ENCODE results near the gene MCOLN3.
A peak's percentile ranks its signal among the peaks of the same experiment; 100 is the strongest.

The MCOLN3 gene

DNA sequence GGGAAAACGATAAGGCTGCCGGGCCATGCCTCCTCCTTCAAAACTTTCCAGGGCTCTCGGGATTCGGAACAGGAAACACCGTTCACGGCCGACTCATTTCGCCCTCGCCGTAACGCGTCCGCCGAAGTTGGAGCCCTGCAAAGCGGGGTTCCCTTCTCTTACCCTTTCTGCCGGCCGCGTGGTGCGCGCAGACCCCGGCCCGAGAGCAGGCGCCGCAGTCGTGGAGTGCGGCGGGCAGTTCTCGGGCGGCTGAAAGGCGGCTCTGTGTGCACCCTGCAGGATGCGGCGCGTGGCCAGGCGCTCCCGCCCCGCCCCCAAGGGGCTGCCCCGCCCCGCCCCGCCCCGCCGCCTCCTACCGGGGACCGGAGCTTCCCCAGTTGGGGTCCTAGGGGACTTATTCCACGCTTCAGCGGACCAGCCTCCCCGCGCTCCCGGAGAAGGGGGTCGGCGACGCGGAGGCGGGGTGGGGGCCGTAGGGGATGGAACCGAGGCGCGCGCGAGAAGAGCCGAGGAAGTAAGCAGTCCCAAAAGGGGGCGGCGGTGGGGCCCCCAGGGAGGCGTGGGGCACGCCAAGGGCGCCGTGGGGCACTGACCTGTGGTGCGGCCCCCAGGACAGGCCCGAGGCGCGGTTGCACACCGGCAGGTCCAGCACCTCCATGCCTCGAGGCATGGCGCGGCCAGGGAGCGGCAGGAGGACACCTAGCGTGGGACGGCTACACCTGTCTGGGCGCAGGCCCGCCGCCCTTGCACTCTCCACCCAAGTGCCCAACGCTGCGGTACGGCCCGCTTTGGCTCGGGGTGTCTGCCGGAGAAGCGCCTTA, 51.2 kb downstream of the MCOLN3 start, which contains the start of gene MCOLN2 (continued):
- TF ChIP-seq ZNF830 (tag by site-specific recombination; IDR thresholded peaks at IDR 0.05; ENCODE audit: low read depth) (no peak), ZFP37 (tag by site-specific recombination; IDR thresholded peaks at IDR 0.05) (no peak), IKZF3 (tag by site-specific recombination; IDR thresholded peaks at IDR 0.05) (no peak), ZNF426 (tag by site-specific recombination; IDR thresholded peaks at IDR 0.05) (no peak), SP3 (tag by site-specific recombination; IDR thresholded peaks at IDR 0.05) (peak; percentile 58), ZNF514 (tag by site-specific recombination; IDR thresholded peaks at IDR 0.05) (no peak), ZNF23 (tag by site-specific recombination; IDR thresholded peaks at IDR 0.05; ENCODE audit: borderline replicate concordance) (no peak), EGR2 (tag by site-specific recombination; IDR thresholded peaks at IDR 0.05; ENCODE audit: low read depth) (no peak; the same call in 1 of the 2 replicates), OSR2 (tag by site-specific recombination; IDR thresholded peaks at IDR 0.05) (no peak), ZNF174 (tag by site-specific recombination; IDR thresholded peaks at IDR 0.05) (no peak), GLI4 (tag by site-specific recombination; IDR thresholded peaks at IDR 0.05) (no peak), ZNF777 (tag by site-specific recombination; IDR thresholded peaks at IDR 0.05; ENCODE audit: borderline replicate concordance) (no peak), ZNF473 (tag by site-specific recombination; IDR thresholded peaks at IDR 0.05) (no peak), ZNF202 (tag by site-specific recombination; IDR thresholded peaks at IDR 0.05; ENCODE audit: borderline replicate concordance) (no peak), ZNF214 (tag by site-specific recombination; IDR thresholded peaks at IDR 0.05; ENCODE audit: borderline replicate concordance) (no peak), BCL11B (tag by site-specific recombination; IDR thresholded peaks at IDR 0.05; ENCODE audit: low read depth) (no peak), ZNF350 (tag by site-specific recombination; IDR thresholded peaks at IDR 0.05) (no peak), ZSCAN30 (tag by site-specific recombination; IDR thresholded peaks at IDR 0.05) (no peak), ZNF791 (tag by site-specific recombination; IDR thresholded peaks at IDR 0.05) (no peak), ZNF776 (tag by site-specific recombination; IDR thresholded peaks at IDR 0.05; ENCODE audit: borderline replicate concordance) (no peak), GLIS2 (tag by site-specific recombination; IDR thresholded peaks at IDR 0.05) (peak; percentile 91), ZNF19 (tag by site-specific recombination; IDR thresholded peaks at IDR 0.05; ENCODE audit: low read depth) (no peak), ZNF341 (tag by site-specific recombination; IDR thresholded peaks at IDR 0.05; ENCODE audit: low read depth) (peak; percentile 54), ZFP3 (tag by site-specific recombination; IDR thresholded peaks at IDR 0.05; ENCODE audit: low read depth) (no peak), ZNF248 (tag by site-specific recombination; IDR thresholded peaks at IDR 0.05) (no peak), ZBTB21 (tag by site-specific recombination; IDR thresholded peaks at IDR 0.05) (no peak), ZFP69B (tag by site-specific recombination; IDR thresholded peaks at IDR 0.05) (peak; percentile 39; the same call in 1 of the 2 replicates), ZNF600 (tag by site-specific recombination; IDR thresholded peaks at IDR 0.05) (0 out of 2 replicates have a peak, but pooled peaks have one; percentile 66), ZBTB17 (tag by site-specific recombination; IDR thresholded peaks at IDR 0.05) (peak; percentile 81; the same call in 1 of the 2 replicates), SP7 (tag by site-specific recombination; IDR thresholded peaks at IDR 0.05) (no peak)
- TF ChIP-seq, protein P1, sequence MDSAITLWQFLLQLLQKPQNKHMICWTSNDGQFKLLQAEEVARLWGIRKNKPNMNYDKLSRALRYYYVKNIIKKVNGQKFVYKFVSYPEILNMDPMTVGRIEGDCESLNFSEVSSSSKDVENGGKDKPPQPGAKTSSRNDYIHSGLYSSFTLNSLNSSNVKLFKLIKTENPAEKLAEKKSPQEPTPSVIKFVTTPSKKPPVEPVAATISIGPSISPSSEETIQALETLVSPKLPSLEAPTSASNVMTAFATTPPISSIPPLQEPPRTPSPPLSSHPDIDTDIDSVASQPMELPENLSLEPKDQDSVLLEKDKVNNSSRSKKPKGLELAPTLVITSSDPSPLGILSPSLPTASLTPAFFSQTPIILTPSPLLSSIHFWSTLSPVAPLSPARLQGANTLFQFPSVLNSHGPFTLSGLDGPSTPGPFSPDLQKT (IDR thresholded peaks at IDR 0.05; ENCODE audit: borderline replicate concordance, low read depth, low read length): no peak
- TF ChIP-seq, protein P2, sequence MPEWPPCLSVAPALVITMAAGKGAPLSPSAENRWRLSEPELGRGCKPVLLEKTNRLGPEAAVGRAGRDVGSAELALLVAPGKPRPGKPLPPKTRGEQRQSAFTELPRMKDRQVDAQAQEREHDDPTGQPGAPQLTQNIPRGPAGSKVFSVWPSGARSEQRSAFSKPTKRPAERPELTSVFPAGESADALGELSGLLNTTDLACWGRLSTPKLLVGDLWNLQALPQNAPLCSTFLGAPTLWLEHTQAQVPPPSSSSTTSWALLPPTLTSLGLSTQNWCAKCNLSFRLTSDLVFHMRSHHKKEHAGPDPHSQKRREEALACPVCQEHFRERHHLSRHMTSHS (tag by site-specific recombination; IDR thresholded peaks at IDR 0.05): no peak
- TF ChIP-seq, protein P3, sequence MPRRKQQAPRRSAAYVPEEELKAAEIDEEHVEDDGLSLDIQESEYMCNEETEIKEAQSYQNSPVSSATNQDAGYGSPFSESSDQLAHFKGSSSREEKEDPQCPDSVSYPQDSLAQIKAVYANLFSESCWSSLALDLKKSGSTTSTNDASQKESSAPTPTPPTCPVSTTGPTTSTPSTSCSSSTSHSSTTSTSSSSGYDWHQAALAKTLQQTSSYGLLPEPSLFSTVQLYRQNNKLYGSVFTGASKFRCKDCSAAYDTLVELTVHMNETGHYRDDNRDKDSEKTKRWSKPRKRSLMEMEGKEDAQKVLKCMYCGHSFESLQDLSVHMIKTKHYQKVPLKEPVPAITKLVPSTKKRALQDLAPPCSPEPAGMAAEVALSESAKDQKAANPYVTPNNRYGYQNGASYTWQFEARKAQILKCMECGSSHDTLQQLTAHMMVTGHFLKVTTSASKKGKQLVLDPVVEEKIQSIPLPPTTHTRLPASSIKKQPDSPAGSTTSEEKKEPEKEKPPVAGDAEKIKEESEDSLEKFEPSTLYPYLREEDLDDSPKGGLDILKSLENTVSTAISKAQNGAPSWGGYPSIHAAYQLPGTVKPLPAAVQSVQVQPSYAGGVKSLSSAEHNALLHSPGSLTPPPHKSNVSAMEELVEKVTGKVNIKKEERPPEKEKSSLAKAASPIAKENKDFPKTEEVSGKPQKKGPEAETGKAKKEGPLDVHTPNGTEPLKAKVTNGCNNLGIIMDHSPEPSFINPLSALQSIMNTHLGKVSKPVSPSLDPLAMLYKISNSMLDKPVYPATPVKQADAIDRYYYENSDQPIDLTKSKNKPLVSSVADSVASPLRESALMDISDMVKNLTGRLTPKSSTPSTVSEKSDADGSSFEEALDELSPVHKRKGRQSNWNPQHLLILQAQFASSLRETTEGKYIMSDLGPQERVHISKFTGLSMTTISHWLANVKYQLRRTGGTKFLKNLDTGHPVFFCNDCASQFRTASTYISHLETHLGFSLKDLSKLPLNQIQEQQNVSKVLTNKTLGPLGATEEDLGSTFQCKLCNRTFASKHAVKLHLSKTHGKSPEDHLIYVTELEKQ (tag by site-specific recombination; IDR thresholded peaks at IDR 0.05; ENCODE audit: borderline replicate concordance): no peak
- TF ChIP-seq, protein P4, sequence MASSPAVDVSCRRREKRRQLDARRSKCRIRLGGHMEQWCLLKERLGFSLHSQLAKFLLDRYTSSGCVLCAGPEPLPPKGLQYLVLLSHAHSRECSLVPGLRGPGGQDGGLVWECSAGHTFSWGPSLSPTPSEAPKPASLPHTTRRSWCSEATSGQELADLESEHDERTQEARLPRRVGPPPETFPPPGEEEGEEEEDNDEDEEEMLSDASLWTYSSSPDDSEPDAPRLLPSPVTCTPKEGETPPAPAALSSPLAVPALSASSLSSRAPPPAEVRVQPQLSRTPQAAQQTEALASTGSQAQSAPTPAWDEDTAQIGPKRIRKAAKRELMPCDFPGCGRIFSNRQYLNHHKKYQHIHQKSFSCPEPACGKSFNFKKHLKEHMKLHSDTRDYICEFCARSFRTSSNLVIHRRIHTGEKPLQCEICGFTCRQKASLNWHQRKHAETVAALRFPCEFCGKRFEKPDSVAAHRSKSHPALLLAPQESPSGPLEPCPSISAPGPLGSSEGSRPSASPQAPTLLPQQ (tag by site-specific recombination; IDR thresholded peaks at IDR 0.05): peak; percentile 74
